Measurements from ENCODE around the gene TRIM58.

The TRIM58 gene

GRCh38 chr1:247854899-247855545 is 2.0 kb upstream of the TRIM58 start:
- TF ChIP-seq CTCF (conservative IDR thresholded peaks at IDR 0.05; ENCODE audit: low read length), result no peak
- no peak overlapping the region for H3K4me3 ChIP-seq (ENCODE audit: low read length)
- DNase-seq (ENCODE audit: low read depth), result no peak

- H3K4me3 ChIP-seq (ENCODE audit: low read length), result no peak overlapping the region
- no peak for TF ChIP-seq CTCF (conservative IDR thresholded peaks at IDR 0.05; ENCODE audit: low read length)
- DNase-seq (ENCODE audit: low read depth), result no peak
These were observed 1.1 kb upstream of the TRIM58 start for GRCh38 chr1:247855911-247856310.

GRCh38 chr1:247857985-247858619 is 1.1 kb downstream of the TRIM58 start:
- no peak overlapping the region for H3K4me3 ChIP-seq (ENCODE audit: low read length)
- no peak for TF ChIP-seq CTCF (conservative IDR thresholded peaks at IDR 0.05; ENCODE audit: low read length)
- no peak for DNase-seq (ENCODE audit: low read depth)

GRCh38 chr1:247862756-247863155 is 5.8 kb downstream of the TRIM58 start:
- no peak overlapping the region for H3K4me3 ChIP-seq (ENCODE audit: low read length)
- no peak for TF ChIP-seq CTCF (conservative IDR thresholded peaks at IDR 0.05; ENCODE audit: low read length)
- no peak for DNase-seq (ENCODE audit: low read depth)

GRCh38 chr1:247864644-247865043 is 7.7 kb downstream of the TRIM58 start:
- no peak overlapping the region for H3K4me3 ChIP-seq (ENCODE audit: low read length)
- TF ChIP-seq CTCF (conservative IDR thresholded peaks at IDR 0.05; ENCODE audit: low read length), result no peak
- DNase-seq (ENCODE audit: low read depth), result no peak

- no peak for DNase-seq (ENCODE audit: low read depth)
- TF ChIP-seq CTCF (conservative IDR thresholded peaks at IDR 0.05; ENCODE audit: low read length), result no peak
- H3K4me3 ChIP-seq (ENCODE audit: low read length), result no peak overlapping the region
These were observed 8.4 kb downstream of the TRIM58 start for GRCh38 chr1:247865416-247865815.

- no peak for DNase-seq (ENCODE audit: low read depth)
- TF ChIP-seq CTCF (conservative IDR thresholded peaks at IDR 0.05; ENCODE audit: low read length), result no peak
- no peak overlapping the region for H3K4me3 ChIP-seq (ENCODE audit: low read length)
These were observed 26.4 kb downstream of the TRIM58 start for GRCh38 chr1:247883346-247883745.

Data from AG10803 (cell line).